CD4-positive, alpha-beta T cell treated with Interleukin-4 for 4 hours (primary cell): ENCODE results near the gene NBAS.
"Not testable (repeated sequence)": the region's sequence is repeated elsewhere in the genome, so short reads cannot be mapped to it uniquely, and the experiment has no call there.

Experiments
- DNase-seq: peaks from one replicate; pipeline ENCODE4 v3.0.0-alpha.2; 2020

NBAS gene

DNA sequence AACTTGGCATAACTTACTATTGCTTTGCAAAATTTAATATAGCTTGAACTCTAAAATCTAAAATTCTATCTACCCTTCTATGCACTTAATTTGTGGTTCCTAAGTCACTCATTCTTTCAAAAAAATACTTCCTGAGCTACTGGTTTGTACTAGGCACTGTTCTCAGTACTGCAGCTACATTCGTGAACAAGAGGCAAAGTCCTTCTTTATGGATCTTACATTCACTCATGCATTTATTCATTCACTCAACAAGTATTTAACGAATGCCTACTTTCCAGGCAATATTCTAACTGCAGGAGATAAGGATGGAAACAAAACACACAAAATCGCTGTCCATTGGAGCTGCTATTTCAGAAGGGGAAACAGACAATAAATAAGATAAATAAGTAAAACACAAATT, 104.8 kb downstream of the NBAS start:
- DNase-seq, result no peak

DNA sequence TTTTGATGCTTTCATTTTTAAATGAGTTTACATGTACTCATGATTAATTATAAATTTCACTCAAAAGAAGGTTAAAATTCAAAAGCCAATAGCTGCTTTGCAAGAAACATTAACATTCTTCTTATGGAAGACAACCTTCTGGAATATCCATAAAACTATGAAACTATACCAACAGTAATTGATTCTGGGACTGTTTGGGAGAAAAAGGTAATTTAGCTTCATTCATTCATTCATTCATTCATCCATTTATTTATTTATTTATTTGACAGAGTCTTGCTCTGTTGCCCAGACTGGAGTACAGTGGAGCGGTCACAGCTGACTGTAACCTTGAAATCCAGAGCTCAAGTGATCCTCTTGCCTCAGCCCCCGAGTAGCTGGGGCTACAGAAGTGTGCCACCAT, 110.3 kb downstream of the NBAS start:
- no peak for DNase-seq

DNA sequence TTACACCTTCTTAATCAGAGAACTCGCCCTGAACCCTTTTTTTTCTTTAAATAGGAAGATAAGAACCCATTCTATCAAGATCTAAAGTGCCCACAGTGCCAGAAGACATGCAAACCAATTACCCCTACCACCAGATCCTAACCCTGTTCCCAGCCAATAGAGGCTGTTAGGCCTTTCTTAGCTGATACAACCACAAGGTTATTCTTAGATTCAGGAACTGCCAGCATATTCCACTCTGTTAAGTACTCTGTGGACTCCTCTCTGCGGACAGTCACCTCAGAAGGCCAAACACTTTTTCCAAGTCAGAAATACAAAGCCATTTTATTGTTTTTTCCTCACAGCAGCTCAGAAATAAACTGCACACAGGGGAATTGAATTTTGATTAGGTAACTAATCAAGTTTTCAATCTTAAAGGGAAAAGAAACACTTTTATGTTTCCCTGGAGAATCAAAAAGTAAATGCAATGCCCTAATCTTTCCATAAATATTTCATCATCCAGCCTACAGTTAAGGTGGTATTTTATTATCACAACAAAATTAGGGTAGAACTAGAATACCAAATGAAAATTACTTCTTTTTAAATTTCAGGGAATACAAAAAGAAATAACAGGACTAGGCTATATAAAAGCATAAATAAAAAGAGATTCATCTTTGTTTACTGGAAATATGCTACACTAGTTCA, 111.4 kb downstream of the NBAS start:
- DNase-seq, result no peak

DNA sequence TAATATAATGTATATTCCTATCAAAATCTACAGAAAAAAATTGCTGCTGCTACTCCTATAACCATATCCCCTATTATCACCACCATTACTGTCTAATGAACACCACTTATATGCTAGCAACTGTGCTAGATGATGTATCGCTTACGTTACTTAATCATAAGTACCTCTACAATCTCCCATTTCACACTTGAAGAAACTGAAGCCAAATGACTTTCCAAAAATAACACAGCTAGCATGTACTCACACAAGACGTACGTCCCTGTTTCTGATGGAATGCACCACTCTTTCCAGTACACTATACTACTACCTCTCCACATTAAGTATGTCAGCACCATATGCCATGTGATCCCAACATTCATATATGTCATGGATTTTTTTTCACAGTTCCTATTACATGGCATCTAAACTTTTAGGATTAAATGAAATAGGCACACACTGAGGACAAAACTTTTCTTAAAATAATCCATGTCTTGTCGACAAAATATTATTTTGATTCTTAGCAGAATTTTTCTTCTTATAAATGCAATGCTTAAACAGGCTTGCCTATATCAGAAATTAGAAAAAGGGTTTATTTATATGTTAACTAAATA, 112.8 kb downstream of the NBAS start:
- DNase-seq, result no peak

DNA sequence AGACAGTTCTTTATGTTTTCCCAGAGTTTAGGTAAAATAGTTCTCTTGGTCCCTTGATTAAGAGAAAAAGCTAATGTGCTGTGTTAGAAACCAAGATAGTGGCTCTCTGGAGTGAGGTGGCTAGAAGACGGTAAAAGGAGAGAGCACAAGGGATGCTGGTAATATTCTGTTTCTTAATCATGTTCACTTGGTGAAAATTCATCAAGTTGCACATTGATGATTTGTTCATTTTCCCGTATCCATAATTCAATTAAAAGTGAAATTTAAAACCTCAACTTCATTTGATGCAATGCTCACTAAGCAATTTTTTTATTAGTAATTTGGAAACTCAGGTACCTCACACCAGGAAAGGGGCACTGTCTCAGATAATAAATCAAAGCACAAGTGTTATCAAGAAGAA, 113.8 kb downstream of the NBAS start:
- no peak for DNase-seq

DNA sequence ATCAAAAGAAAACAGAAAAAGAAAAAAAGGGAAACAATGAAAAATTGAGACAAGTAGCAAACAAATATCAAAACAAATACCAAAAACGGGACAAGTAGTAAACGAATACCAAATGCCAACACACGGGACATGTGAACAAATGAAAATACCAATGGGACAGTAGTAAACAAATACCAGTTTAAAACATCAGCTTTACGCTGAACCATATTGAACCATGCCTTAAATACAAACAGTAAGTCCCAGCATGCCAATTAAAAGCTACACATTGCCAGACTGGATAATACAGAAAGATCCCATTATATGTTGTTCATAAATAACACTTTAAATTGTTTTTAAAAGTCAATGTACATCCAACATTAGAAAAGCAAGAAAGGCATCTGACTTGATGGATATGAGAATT, 114.2 kb downstream of the NBAS start:
- no peak for DNase-seq

DNA sequence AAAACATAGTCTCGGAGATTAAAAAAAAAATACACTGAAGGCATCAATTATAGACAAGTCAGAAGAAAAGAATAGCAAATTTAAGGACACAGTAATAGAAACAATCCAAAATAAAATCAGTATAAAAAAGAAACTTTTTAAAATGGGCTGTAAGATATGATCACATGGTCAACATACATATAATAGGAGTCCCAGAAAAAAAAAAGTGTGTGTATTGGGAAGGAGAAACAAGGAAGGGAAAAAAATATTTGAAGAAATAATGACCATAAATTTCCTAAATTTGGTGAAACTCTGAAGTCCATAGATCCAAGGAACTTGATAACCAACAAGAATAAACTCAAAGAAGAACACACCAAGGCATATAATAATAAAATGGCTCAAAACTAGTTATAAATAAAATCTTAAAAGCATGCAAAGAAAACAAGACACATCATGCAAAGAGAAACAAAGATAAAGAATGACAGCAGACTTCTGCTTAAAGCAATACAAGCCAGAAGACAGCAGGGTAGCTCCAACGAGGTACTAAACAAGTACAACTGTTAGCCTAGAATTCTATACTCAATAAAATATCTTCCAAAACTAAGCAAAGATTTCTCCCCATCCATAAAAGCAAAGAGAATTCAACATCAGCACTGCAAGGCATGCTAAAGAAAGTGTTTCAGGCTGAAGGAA, 115.1 kb downstream of the NBAS start:
- DNase-seq, result no peak

DNA sequence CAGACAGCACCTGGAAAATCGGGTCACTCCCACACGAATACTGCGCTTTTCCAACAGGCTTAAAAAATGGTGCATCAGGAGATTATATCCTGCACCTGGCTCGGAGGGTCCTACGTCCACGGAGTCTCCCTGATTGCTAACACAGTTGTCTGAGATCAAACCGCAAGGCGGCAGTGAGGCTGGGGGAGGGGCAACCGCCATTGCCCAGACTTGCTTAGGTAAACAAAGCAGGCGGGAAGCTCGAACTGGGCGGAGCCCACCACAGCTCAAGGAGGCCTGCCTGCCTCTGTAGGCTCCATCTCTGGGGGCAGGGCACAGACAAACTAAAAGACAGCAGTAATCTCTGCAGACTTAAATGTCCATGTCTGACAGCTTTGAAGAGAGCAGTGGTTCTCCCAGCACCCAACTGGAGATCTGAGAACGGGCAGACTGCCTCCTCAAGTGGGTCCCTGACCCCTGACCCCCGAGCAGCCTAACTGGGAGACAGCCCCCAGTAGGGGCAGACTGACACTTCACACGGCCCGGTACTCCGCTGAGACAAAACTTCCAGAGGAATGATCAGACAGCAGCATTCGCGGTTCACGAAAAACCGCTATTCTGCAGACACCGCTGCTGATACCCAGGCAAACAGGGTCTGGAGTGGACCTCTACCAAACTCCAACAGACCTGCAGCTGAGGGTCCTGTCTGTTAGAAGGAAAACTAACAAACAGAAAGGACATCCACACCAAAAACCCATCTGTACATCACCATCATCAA, 121.2 kb downstream of the NBAS start:
- DNase-seq, result not testable (repeated sequence)

DNA sequence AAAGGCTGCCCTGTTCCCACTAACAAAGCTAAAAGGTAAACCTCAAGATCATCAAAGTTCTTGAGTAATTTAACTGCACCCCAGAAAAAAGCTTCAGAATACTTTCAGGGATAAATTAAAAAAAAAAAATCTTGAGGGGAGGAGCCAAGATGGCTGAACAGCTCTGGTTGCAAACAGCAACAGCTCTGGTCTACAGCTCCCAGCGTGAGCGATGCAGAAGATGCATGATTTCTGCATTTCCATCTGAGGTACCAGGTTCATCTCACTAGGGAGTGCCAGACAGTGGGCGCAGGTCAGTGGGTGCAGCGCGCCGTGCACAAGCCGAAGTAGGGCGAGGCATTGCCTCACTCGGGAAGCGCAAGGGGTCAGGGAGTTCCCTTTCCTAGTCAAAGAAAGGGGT, 121.8 kb downstream of the NBAS start:
- DNase-seq, result not testable (repeated sequence)

DNA sequence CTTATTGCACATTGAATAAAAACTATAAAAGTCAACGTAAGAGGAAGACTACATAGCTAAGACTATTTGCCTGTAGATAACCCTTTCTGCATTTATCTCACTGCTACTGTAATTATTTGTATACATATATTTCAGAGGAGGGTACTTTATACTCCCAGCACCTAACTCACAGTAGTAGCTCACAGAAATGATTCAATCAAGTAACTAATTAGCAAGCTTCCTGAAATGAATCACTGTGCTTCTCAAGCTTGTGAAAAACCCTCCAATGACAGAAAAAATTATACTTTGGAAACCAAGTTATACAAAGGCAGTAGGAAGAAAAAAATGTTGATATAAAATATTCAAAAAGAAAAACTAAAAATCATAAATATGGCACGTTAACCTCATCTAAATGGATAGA, 124.9 kb downstream of the NBAS start:
- no peak for DNase-seq

DNA sequence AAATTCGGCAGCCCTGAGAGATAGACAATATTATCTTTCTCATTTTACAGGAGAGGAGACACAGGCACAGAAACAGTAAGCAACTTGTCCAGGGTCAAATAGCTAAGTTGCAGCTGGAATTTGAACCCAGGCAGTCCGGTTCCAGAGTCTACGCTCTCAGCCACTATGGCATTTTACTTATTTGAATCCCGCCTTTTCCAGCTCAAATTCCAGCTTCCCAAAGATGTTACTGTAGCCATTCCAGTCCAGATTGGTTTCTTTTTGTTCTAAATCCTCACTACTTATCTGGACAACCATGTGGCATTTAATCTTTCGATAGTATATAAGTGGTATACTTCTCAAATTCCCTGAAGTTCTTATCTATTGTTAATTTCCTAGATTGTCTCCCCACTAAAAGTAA, 125.7 kb downstream of the NBAS start:
- no peak for DNase-seq

DNA sequence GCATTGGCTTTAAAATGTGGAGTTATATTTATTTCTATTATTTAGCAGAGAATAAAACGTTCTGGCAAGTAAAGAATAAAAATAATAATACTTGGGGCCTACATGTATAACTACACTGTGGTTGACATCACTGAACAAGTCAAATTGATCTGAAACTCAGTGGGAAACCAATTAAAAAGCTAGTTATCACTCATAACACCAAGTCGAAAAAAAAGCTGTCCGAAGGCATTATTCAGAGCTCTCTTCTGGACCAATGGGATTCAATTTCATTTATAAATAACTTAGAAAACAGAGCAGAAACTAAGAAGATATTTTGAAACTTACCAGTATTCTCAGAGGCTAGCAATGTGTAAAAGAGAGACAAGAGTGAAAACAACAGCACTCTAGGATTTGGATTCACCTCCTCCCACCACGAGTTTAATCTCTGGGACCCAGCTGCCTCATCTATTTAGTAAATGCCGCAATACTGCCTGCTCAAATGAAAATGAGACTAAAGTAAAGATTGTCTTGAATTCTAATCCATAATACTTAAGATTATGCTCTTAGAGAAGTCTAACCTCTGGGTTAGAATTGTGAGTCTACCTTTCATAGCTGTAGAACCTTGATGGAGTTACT, 128.4 kb downstream of the NBAS start:
- DNase-seq, result no peak

DNA sequence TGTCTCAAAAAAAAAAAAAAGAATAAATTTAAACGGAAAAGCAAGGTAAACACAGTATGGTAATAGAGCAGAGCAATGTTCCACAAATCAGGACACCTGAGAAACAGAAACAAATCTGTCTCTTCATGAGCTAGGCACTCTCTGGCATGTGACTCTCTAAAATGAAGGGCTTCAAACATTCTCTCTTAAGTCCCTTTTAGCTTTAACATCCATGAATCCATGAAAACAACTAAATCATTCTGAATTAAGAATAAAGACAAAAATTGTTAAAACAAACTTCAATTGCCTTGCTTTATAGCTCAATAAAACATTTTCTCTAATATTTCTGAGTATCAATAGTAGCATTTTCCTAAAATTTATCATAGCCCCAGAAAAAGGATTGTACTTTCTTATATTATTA, 132.1 kb downstream of the NBAS start:
- no peak for DNase-seq

DNA sequence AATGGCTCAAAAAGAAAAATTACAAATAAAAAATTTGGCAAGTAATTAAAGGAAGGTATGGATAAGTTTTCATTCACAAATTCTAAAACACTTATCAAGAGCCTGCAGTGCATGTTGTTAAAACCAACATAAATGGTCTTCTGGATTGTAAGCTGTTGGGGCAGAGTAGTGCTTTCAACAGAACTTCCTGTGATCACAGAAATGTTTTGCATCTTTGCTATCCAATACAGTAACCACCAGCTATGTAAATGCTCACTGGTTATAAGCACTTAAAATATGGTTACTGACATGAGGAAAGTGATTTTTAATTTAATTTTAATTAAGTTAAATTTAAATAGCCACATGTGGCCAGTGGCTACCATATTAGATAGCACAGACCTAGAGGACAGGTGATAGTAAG, 133.1 kb downstream of the NBAS start:
- DNase-seq, result no peak

DNA sequence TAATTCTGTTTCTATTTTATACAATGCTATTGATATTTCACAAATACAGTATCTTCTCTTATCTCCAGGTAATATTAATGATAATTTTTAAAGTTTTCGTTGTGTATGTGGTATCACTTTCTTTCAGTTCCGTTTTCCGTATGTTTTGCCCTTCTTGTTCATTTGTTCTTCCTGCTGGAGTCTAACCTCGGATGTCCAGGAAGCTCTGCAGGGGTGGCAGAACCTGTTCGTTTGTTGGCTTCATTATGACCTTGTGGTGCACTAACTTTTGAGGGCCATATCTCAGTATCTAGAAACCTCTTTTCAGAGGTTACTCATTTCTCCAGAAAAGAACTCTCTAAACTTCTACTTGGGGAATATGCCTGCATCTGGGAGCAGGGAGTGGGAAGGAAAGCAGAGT, 134.5 kb downstream of the NBAS start:
- no peak for DNase-seq

DNA sequence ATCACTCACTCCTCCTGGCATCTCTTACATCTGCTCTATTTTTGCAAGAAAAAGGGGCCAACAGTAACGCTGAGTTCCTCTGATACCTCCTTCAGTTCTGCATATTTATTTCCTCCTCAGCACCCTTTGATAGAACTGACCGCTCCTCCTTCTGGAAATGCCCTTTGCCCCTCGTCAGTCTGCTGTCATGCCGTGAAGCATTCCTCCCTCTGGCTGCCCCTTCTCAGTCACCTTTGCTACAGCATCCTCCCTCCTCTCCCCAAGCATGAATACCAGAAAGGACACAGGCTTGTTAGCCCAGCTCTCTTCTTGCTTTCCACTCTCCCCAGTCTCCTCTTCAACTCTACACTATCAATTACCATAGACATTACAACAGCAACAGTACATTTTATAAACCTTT, 135.4 kb downstream of the NBAS start:
- no peak for DNase-seq

DNA sequence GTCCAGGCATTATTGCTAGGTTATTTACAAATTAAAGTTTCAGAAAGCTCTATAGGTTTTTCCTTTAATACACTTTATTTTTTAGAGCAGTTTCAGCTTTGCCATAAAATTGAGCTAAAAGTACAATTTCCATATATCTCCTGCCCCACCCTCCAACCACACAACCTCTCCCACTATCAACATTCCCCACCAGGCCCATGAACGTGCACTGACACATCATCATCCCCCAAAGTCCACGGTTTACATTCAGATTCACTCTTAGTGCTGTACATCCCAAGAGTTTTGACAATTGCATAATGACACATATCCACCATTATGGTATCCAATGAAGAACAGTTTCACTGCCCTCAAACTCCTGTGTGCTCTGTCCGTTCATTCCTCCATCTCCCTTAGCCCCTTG, 139.4 kb downstream of the NBAS start:
- DNase-seq, result no peak

DNA sequence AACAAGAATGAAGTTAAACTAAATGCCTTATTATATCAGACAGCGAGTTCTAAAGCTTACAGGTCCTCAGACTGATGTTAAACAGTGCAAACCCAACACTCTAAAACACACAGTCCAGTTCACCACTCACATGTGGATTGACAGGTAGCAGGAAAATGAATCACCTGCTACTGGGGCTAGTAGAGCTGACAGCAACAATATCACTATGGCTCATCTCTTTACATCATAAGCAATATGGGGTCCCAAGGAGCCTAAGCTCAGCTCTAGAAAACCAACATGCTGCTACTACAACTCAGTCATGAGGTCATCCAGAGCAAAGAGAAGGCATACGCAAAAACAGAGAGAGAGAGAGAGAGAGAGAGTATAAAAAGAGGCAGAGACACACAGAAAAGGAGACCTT, 145.4 kb downstream of the NBAS start:
- DNase-seq, result no peak

DNA sequence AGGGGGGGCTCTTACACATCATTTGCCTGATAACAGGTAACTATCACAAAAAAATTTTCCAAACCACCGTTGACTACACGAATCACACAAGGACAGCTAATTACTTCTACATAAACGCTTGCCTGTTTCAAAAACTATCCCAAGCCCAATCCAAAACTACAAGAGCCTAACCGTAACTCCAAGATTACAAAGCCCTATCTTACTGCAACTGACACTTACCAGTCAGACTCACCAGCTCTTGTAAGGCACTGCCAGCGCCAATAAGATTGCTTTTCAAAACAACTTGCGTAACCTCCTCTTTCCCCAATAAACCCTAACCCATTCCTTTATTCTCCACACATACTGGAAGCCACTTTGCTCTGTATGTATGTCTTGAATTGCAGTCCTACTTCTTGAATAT, 148.4 kb downstream of the NBAS start:
- DNase-seq, result no peak

DNA sequence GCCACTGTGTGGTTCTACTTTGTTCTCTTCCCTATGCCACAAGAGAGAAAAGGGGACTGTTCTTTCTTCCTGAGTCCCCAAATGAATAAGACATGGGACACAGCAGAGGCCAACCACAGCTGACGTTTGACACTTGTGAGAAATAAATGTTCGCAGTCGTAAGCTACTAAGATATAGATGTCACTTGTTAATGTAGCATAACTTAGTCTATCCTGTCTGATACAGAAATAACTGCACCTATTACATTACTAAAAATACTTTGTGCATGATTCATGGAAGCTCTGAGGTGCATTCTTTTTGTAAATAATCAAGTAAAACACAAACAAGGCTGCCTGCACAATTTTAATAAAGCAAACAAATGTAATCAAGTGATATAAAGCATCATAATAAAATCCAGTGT, 148.8 kb downstream of the NBAS start:
- no peak for DNase-seq

DNA sequence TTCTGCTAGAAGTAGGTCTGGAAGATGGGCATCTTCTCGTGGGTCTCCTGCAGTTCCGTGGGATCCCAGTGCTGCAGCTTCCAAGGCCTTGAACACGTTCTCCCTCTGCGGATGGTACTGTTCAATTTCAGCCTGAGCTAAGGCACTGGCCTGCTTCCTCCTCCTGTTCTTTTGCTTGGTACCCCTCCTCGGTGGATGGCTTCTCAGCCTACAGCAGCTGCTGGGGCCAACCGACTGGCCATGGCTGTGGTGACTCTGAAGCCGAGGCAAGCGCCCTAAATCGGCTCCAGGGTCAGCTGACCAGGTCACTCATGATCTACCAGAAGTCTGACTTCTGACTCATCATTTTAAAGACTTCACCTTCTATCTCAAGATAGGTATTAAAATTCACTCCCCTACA, 150.2 kb downstream of the NBAS start:
- DNase-seq, result no peak

DNA sequence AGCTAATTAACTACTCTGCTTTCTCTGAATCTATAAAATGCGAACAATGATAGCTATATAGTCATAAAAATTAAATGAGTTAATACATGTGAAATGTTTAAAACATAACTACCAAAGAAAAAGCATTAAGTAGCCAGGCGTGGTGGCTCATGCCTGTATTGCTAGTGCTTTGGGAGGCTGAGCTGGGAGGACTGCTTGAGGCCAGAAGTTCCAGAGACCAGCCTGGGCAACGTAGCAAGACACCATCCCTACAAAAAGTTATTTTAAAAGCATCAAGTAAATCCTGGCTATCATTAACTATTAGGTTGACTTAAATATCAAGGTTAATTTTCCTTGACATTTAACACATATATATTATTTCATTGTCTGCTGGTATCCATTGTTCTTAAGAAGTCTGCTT, 152.4 kb downstream of the NBAS start:
- DNase-seq, result no peak

DNA sequence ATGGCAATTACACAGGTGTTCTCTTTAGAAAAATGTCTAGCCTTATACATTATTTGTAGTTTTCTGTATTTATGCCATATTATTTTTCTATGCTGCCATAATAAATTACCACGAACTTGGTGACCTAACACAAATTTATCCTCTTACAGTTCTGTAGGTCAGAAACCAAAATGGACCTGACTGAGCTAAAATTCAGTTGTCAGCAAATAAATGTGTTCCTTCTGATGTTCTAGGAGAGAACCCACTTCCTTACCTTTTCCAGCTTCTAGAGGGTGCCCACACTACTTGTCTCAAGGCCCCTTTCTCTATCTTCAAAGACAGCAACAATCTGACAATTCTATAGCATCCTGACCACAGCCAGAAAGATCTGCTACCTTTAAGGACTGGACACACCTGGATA, 153.5 kb downstream of the NBAS start:
- DNase-seq, result no peak

DNA sequence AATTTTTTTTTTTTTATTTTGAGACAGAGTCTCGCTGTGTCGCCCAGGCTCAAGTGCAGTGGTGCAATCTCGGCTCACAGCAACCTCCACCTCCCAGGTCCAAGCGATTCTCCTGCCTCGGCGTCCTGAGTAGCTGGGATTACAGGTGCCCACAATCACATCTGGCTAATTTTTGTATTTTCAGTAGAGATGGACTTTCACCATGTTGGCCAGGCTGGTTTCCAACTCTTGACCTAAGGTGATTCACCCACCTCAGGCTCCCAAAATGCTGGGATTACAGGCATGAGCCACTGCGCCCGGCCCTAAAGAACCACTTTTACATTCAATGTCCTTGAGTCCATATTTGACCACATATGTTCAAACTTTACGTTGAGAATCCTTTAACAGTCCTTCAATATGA, 156.6 kb downstream of the NBAS start:
- DNase-seq, result not testable (repeated sequence)
